Measurements from ENCODE around the gene TRIO.
A peak's percentile ranks its signal among the peaks of the same experiment; 100 is the strongest.

The TRIO gene

GRCh38 chr5:14148483-14148882 is 5.3 kb downstream of the TRIO start:
- no peak for DNase-seq (ENCODE audit: low spot score)

GRCh38 chr5:14148890-14149671 is 5.9 kb downstream of the TRIO start:
- DNase-seq (ENCODE audit: low spot score) = no peak

GRCh38 chr5:14149672-14150274 is 6.6 kb downstream of the TRIO start:
- DNase-seq (ENCODE audit: low spot score) = no peak

- no peak for DNase-seq (ENCODE audit: low spot score)
Observed at GRCh38 chr5:14151416-14151815, 8.3 kb downstream of the TRIO start.

GRCh38 chr5:14153071-14153864 is 10.1 kb downstream of the TRIO start:
- no peak for DNase-seq (ENCODE audit: low spot score)

GRCh38 chr5:14153932-14154731 is 11.0 kb downstream of the TRIO start:
- peak; percentile 81 for DNase-seq (ENCODE audit: low spot score)

GRCh38 chr5:14155075-14155474 is 11.9 kb downstream of the TRIO start:
- DNase-seq (ENCODE audit: low spot score) = no peak

GRCh38 chr5:14155739-14156138 is 12.6 kb downstream of the TRIO start:
- DNase-seq (ENCODE audit: low spot score) = no peak

- no peak for DNase-seq (ENCODE audit: low spot score)
Observed at GRCh38 chr5:14156290-14156649, 13.1 kb downstream of the TRIO start.

- peak; percentile 79 for DNase-seq (ENCODE audit: low spot score)
Observed at GRCh38 chr5:14156650-14157492, 13.7 kb downstream of the TRIO start.

GRCh38 chr5:14157493-14157782 is 14.3 kb downstream of the TRIO start:
- DNase-seq (ENCODE audit: low spot score) = no peak

- no peak for DNase-seq (ENCODE audit: low spot score)
Observed at GRCh38 chr5:14158890-14159666, 15.9 kb downstream of the TRIO start.

GRCh38 chr5:14161825-14162556 is 18.8 kb downstream of the TRIO start:
- DNase-seq (ENCODE audit: low spot score) = no peak

GRCh38 chr5:14164164-14165163 is 21.3 kb downstream of the TRIO start:
- DNase-seq (ENCODE audit: low spot score) = no peak

GRCh38 chr5:14165375-14166106 is 22.4 kb downstream of the TRIO start:
- DNase-seq (ENCODE audit: low spot score) = no peak

GRCh38 chr5:14166437-14166836 is 23.3 kb downstream of the TRIO start:
- DNase-seq (ENCODE audit: low spot score) = no peak

GRCh38 chr5:14167211-14167845 is 24.2 kb downstream of the TRIO start:
- DNase-seq (ENCODE audit: low spot score) = peak; percentile 39
